WTC11 (cell line): ENCODE data around the gene SLK. TPM values are rescaled to one million over a fixed set of nuclear protein-coding genes. Genes with fewer than 3 reads are reported as not detected.

ENCODE experiments used
- ATAC-seq: fragments of 200-7000 bp; cut with Tn5 transposase; 2 replicates; pipeline ENCODE4 v1.10.0; 2021; ENCODE audit warnings: mild to moderate bottlenecking, moderate library complexity
- CTCF ChIA-PET: fragments of 300-600 bp; sonication (Branson Sonifier 250); formaldehyde crosslinking; loops from one replicate; lab custom pipeline; 2021; ENCODE audit warnings: antibody characterized with exemption; lab: Charles Lee
- POLR2A ChIA-PET: fragments of 350-600 bp; sonication (Branson Sonifier 250); formaldehyde crosslinking; loops from one replicate; lab custom pipeline; 2021; ENCODE audit warnings: antibody characterized with exemption; lab: Charles Lee
- DNase-seq: peaks from one replicate; pipeline ENCODE4 v3.0.0; 2021; ENCODE audit warnings: low spot score
- H3K27ac Mint-ChIP-seq: 2 replicates; pipeline ENCODE4 v1.8.0; 2021; ENCODE audit warnings: mixed read lengths
- H3K27me3 Mint-ChIP-seq: 2 replicates; pipeline ENCODE4 v1.8.0; 2021; ENCODE audit warnings: low read depth, mild to moderate bottlenecking, moderate library complexity, mixed read lengths
- H3K36me3 Mint-ChIP-seq: 2 replicates; pipeline ENCODE4 v1.8.0; 2021; ENCODE audit warnings: mixed read lengths
- H3K4me1 Mint-ChIP-seq: 2 replicates; pipeline ENCODE4 v1.8.0; 2022; ENCODE audit warnings: mixed read lengths
- H3K4me3 Mint-ChIP-seq: 2 replicates; pipeline ENCODE4 v1.8.0; 2021; ENCODE audit warnings: mild to moderate bottlenecking, moderate library complexity, mixed read lengths
- H3K9me3 Mint-ChIP-seq: 2 replicates; pipeline ENCODE4 v1.8.0; 2021; ENCODE audit warnings: mixed read lengths
- AFF4 ChIP-seq: sonication (generic); formaldehyde crosslinking; IDR thresholded peaks from 2 replicates; pipeline ENCODE4 v1.8.1; 2023; ENCODE audit warnings: mild to moderate bottlenecking, missing genetic modification reagents, borderline replicate concordance
- ATF6 ChIP-seq: sonication (generic); formaldehyde crosslinking; IDR thresholded peaks from 2 replicates; pipeline ENCODE4 v1.8.1; 2023; ENCODE audit warnings: mild to moderate bottlenecking, missing genetic modification reagents
- CREB1 ChIP-seq: sonication (generic); formaldehyde crosslinking; IDR thresholded peaks from 2 replicates; pipeline ENCODE4 v1.8.0; 2023; ENCODE audit warnings: mild to moderate bottlenecking, missing genetic modification reagents
- CREM ChIP-seq: sonication (generic); formaldehyde crosslinking; IDR thresholded peaks from 2 replicates; pipeline ENCODE4 v1.8.1; 2022; ENCODE audit warnings: mild to moderate bottlenecking, missing genetic modification reagents, moderate library complexity
- ERG ChIP-seq: fragments of 250-450 bp; sonication (Bioruptor Pico); IDR thresholded peaks from 2 replicates; pipeline ENCODE4 v1.8.0; 2021; ENCODE audit warnings: mild to moderate bottlenecking
- ESRRA ChIP-seq: sonication (generic); formaldehyde crosslinking; IDR thresholded peaks from 2 replicates; pipeline ENCODE4 v1.8.1; 2022; ENCODE audit warnings: mild to moderate bottlenecking, missing genetic modification reagents, borderline replicate concordance
- FOXP4 ChIP-seq: sonication (generic); formaldehyde crosslinking; IDR thresholded peaks from 2 replicates; pipeline ENCODE4 v1.8.0; 2022; ENCODE audit warnings: mild to moderate bottlenecking, missing genetic modification reagents
- GRHL2 ChIP-seq: fragments of 250-450 bp; sonication (Bioruptor Pico); IDR thresholded peaks from 2 replicates; pipeline ENCODE4 v1.8.0; 2022; ENCODE audit warnings: mild to moderate bottlenecking, moderate library complexity; ENCODE audit not compliant: insufficient replicate concordance, severe bottlenecking
- MYBL2 ChIP-seq: sonication (generic); formaldehyde crosslinking; IDR thresholded peaks from 2 replicates; pipeline ENCODE4 v1.8.1; 2023; ENCODE audit warnings: mild to moderate bottlenecking, moderate library complexity, missing genetic modification reagents
- NR1H2 ChIP-seq: sonication (generic); formaldehyde crosslinking; IDR thresholded peaks from 2 replicates; pipeline ENCODE4 v1.9.0; 2021; ENCODE audit warnings: mild to moderate bottlenecking, moderate library complexity, missing genetic modification reagents
- OVOL2 ChIP-seq: fragments of 250-450 bp; sonication (Bioruptor Pico); IDR thresholded peaks from 2 replicates; pipeline ENCODE4 v1.9.0; 2021; ENCODE audit warnings: mild to moderate bottlenecking, borderline replicate concordance
- SOX15 ChIP-seq: fragments of 250-450 bp; sonication (Bioruptor Pico); IDR thresholded peaks from 2 replicates; pipeline ENCODE4 v1.9.0; 2021; ENCODE audit warnings: mild to moderate bottlenecking
- TP53 ChIP-seq: sonication (generic); formaldehyde crosslinking; IDR thresholded peaks from 2 replicates; pipeline ENCODE4 v1.8.1; 2023; ENCODE audit warnings: mild to moderate bottlenecking, missing genetic modification reagents
- ZNF423 ChIP-seq: fragments of 250-450 bp; sonication (Bioruptor Pico); IDR thresholded peaks from 2 replicates; pipeline ENCODE4 v2.1.2; 2022; ENCODE audit warnings: mild to moderate bottlenecking, moderate library complexity
- ZSCAN18 ChIP-seq: fragments of 250-450 bp; sonication (Bioruptor Pico); IDR thresholded peaks from 2 replicates; pipeline ENCODE4 v2.1.2; 2022; ENCODE audit warnings: mild to moderate bottlenecking, moderate library complexity
- total RNA-seq: library from RNA; stranded (reverse); gene quantifications from 3 replicates; pipeline ENCODE4 v1.2.3, GENCODE V29; 2021
- TF ChIP-seq, protein P1 (sequence below): fragments of 250-450 bp; sonication (Bioruptor Pico); IDR thresholded peaks from 2 replicates; pipeline ENCODE4 v1.9.0; 2021; ENCODE audit warnings: mild to moderate bottlenecking
- TF ChIP-seq, protein P2 (sequence below): sonication (generic); formaldehyde crosslinking; IDR thresholded peaks from 2 replicates; pipeline ENCODE4 v1.8.1; 2023; ENCODE audit warnings: mild to moderate bottlenecking, missing genetic modification reagents
- TF ChIP-seq, protein P3 (sequence below): sonication (generic); formaldehyde crosslinking; IDR thresholded peaks from 2 replicates; pipeline ENCODE4 v1.8.1; 2022; ENCODE audit warnings: missing genetic modification reagents, borderline replicate concordance

Gene SLK
- total RNA-seq, 1 experiment from 2014 or later: 19.2 TPM

- DNase-seq (no peak), ATAC-seq (no peak)
- Mint-ChIP-seq H3K9me3 (no peaks in the 10 kb centered on the region), H3K27me3 (no peaks in the 10 kb centered on the region), H3K4me1 (peaks cover 13% of the 10 kb centered on the region), H3K27ac (no peak overlapping the region), H3K4me3 (no peak overlapping the region), H3K36me3 (no peaks in the 10 kb centered on the region)
- ChIA-PET CTCF (no interaction called here), POLR2A (no interaction called here)
- TF ChIP-seq MYBL2 (CRISPR knock-in tag): no peak
- TF ChIP-seq SOX15: no peak
- TF ChIP-seq CREM (CRISPR knock-in tag): no peak
- no peak for TF ChIP-seq CREB1 (CRISPR knock-in tag)
- TF ChIP-seq NR1H2 (CRISPR knock-in tag): no peak
- TF ChIP-seq OVOL2 (CRISPR knock-in tag): no peak
- no peak for TF ChIP-seq ZSCAN18
- TF ChIP-seq, protein P1, sequence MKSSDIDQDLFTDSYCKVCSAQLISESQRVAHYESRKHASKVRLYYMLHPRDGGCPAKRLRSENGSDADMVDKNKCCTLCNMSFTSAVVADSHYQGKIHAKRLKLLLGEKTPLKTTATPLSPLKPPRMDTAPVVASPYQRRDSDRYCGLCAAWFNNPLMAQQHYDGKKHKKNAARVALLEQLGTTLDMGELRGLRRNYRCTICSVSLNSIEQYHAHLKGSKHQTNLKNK: no peak
- TF ChIP-seq, protein P2, sequence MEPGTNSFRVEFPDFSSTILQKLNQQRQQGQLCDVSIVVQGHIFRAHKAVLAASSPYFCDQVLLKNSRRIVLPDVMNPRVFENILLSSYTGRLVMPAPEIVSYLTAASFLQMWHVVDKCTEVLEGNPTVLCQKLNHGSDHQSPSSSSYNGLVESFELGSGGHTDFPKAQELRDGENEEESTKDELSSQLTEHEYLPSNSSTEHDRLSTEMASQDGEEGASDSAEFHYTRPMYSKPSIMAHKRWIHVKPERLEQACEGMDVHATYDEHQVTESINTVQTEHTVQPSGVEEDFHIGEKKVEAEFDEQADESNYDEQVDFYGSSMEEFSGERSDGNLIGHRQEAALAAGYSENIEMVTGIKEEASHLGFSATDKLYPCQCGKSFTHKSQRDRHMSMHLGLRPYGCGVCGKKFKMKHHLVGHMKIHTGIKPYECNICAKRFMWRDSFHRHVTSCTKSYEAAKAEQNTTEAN: no peak
- no peak for TF ChIP-seq ESRRA (CRISPR knock-in tag)
- no peak for TF ChIP-seq ZNF423 (CRISPR knock-in tag)
- no peak for TF ChIP-seq ATF6 (CRISPR knock-in tag)
- no peak for TF ChIP-seq ERG
- no peak for TF ChIP-seq FOXP4 (CRISPR knock-in tag)
- TF ChIP-seq GRHL2 (CRISPR knock-in tag): no peak
- TF ChIP-seq, protein P3, sequence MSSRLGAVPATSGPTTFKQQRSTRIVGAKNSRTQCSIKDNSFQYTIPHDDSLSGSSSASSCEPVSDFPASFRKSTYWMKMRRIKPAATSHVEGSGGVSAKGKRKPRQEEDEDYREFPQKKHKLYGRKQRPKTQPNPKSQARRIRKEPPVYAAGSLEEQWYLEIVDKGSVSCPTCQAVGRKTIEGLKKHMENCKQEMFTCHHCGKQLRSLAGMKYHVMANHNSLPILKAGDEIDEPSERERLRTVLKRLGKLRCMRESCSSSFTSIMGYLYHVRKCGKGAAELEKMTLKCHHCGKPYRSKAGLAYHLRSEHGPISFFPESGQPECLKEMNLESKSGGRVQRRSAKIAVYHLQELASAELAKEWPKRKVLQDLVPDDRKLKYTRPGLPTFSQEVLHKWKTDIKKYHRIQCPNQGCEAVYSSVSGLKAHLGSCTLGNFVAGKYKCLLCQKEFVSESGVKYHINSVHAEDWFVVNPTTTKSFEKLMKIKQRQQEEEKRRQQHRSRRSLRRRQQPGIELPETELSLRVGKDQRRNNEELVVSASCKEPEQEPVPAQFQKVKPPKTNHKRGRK (CRISPR knock-in tag): no peak
- no peak for TF ChIP-seq TP53
- TF ChIP-seq AFF4 (CRISPR knock-in tag): no peak
Observed at GRCh38 chr10:103979530-103979929, 12.6 kb downstream of the SLK start.
